NT2/D1 (cell line): ENCODE data around the gene PMAIP1.

ENCODE experiments used
- DNase-seq: peaks from one replicate; pipeline ENCODE4 v3.0.0-alpha.2; 2011; ENCODE audit warnings: low read depth, low spot score
- H3K27me3 ChIP-seq: 2 replicates; pipeline ENCODE4 v1.6.0; 2011; ENCODE audit warnings: mild to moderate bottlenecking; ENCODE audit not compliant: insufficient read length, insufficient read depth
- H3K36me3 ChIP-seq: 2 replicates; pipeline ENCODE4 v1.6.1; 2011; ENCODE audit warnings: mild to moderate bottlenecking, low read length, mixed read lengths; ENCODE audit not compliant: insufficient read depth, insufficient read length
- H3K4me1 ChIP-seq: 2 replicates; pipeline ENCODE4 v1.5.1; 2011; ENCODE audit not compliant: insufficient read depth, insufficient read length
- H3K4me3 ChIP-seq: 2 replicates; pipeline ENCODE4 v1.5.1; 2011; ENCODE audit warnings: low read depth; ENCODE audit not compliant: insufficient read length
- H3K9ac ChIP-seq: 2 replicates; pipeline ENCODE4 v1.6.0; 2011; ENCODE audit warnings: low read depth; ENCODE audit not compliant: insufficient read length
- H3K9me3 ChIP-seq: 2 replicates; pipeline ENCODE4 v1.5.1; 2011; ENCODE audit warnings: mild to moderate bottlenecking, low read length; ENCODE audit not compliant: insufficient read depth
- SUZ12 ChIP-seq: IDR thresholded peaks from 2 replicates; pipeline ENCODE4 v1.6.1; 2011; ENCODE audit not compliant: insufficient read length, insufficient read depth; ENCODE audit errors: extremely low read depth
- YY1 ChIP-seq: IDR thresholded peaks from 2 replicates; pipeline ENCODE4 v1.6.1; 2011; ENCODE audit not compliant: insufficient read length, insufficient read depth
- ZNF274 ChIP-seq: IDR thresholded peaks from 2 replicates; pipeline ENCODE4 v1.6.1; 2011; ENCODE audit warnings: mild to moderate bottlenecking, low read depth, low read length

Gene PMAIP1

DNA sequence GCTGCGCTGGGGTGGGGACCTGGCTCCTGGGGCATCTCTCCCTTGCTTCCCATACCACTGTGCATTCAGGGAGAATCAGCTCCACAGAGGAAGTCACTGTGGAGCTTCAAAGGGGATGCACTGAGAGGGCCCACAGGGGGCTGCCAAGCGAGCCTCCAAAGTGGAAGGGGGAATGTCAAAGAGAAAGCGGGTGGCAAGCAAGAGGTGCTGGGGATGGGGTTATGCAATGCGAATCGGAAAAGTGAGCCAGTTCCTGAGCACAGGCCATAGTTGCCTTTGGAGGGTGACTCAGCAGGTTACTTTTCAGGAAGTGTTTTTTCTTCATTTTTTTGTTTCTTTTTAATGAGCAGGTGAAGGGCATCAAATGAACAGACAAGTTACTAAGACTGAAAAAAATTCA is 17.6 kb downstream of the PMAIP1 start:
- TF ChIP-seq YY1 (no peak), SUZ12 (no peak), ZNF274 (no peak)
- Histone ChIP-seq H3K4me1 (no peaks in the 10 kb centered on the region), H3K4me3 (no peak overlapping the region), H3K9me3 (0 out of 2 replicates have a peak, but pooled peaks cover 6% of the 10 kb centered on the region), H3K9ac (no peak overlapping the region), H3K36me3 (no peaks in the 10 kb centered on the region), H3K27me3 (no peaks in the 10 kb centered on the region)
- no peak for DNase-seq

DNA sequence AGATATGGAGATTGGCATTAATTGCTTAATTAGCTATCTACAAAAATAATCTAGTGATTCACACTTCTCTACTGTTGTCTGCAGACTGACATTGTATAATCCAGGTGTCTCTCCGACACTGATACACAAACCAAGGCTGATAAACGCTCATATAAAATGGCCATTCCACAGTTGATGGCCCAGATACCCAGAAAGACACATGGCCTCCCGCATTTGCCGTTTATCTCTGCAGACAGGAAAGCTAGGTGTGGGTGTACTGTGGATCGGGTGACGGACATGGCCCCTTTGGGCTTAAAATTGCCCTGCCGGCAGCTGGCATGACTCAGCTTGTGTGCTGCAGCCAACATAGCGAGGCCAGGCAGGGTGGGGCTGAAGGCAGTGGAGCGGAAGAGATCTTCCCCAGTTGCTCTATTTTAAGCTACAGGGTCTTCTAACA is 18.5 kb downstream of the PMAIP1 start:
- Histone ChIP-seq H3K9ac (no peak overlapping the region), H3K36me3 (no peaks in the 10 kb centered on the region), H3K9me3 (no peaks in the 10 kb centered on the region), H3K4me1 (no peaks in the 10 kb centered on the region), H3K27me3 (no peaks in the 10 kb centered on the region), H3K4me3 (no peak overlapping the region)
- no peak for TF ChIP-seq ZNF274
- DNase-seq: no peak

DNA sequence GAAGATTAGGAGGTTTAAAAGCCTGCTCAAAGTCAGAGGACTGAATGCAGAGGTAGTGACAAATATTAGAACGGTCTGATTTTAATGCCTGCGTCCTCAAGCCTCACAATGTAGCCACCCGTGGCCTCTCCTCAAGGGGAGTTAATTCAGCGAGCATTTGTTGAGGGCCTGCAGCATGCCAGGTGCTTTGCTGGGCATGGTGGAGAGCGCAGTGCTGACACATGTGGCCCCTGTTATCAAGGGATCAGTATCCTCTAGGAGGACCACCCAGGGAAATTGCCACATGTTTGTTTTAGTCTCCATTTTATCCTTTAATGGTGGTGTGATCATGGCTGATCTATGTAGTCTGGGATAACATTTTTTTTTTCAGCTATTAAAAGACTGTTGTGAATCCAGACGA is 19.2 kb downstream of the PMAIP1 start:
- Histone ChIP-seq H3K4me1 (no peaks in the 10 kb centered on the region), H3K9me3 (no peaks in the 10 kb centered on the region), H3K9ac (no peak overlapping the region), H3K27me3 (no peaks in the 10 kb centered on the region), H3K36me3 (no peaks in the 10 kb centered on the region), H3K4me3 (no peak overlapping the region)
- no peak for DNase-seq
- TF ChIP-seq ZNF274 (no peak), YY1 (no peak), SUZ12 (no peak)

DNA sequence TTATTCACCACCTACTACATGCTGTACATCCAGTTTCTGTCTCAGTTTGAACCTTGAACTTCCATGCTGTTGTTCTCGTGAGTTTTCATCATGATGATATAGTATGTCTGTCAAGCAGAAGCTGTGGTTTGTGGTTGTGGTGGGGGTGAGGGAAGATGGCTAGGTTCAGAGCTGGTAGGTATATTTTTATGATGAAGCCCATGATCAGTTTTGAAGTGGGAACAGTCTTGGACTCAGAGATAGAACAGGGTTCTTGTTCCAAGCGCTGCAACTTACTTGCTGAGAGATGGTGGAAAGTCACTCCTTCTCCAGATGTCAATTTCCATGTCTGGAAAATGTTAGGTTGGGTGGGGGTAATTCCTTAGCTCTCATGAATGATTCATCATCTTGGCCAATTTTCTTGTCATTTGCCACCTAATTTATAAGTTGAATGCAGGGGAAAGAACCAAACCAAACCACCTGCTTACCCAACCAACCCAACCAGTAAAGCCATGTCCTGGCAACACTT is 21.6 kb downstream of the PMAIP1 start:
- Histone ChIP-seq H3K9ac (no peak overlapping the region), H3K9me3 (no peaks in the 10 kb centered on the region), H3K4me3 (no peak overlapping the region), H3K36me3 (no peaks in the 10 kb centered on the region), H3K4me1 (no peaks in the 10 kb centered on the region), H3K27me3 (no peaks in the 10 kb centered on the region)
- TF ChIP-seq ZNF274 (no peak), YY1 (no peak), SUZ12 (no peak)
- DNase-seq: no peak

DNA sequence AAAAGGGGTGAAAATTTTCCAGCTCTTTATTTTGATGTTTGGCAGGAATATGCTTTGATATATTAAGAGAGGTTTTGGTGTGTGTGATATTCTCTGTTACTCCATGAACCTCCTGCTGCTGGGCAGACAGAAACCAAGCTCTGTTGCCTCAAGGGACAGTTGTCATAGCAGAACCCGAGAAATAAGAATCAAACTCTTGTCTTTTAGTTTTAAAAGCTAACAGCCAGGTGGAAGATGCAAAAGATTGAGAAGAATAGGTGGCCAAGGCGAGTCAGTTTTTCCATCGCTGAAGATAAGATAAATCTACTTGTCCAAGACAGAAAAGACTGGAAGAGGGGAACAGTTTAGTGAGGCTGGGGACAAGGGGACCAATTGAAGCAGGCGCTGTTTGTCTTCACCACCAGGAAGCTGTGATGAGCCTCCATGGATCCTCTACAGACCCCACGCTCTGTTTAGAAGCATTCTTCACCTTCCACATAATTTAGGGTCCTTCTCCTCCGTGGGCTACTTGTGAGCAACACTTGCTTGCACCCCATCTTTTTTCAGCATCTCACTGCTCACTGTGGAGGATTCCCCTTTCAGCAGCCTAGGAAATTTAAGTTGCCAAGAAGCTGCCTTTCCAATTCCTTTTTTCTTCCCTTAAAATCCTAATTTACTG is 23.9 kb downstream of the PMAIP1 start:
- Histone ChIP-seq H3K4me3 (no peak overlapping the region), H3K9ac (no peak overlapping the region)
- DNase-seq: no peak

DNA sequence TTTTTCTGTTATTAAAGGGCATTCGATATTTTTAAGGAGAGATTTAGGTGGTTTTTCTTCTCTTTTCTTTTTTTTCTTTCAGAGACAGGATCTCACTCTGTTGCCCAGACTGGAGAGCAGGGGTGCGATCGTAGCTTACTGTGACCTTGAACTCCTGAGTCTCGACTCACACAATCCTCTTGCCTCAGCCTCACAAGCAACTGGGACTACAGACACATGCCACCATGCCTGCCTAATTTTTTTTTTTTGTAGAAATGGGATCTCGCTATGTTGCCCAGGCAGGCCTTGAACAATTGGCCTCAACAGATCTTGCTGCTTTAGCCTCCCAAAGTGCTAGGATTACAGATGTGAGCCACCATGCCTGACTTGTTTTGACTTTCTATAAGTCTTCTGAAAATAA is 26.3 kb downstream of the PMAIP1 start:
- no peaks in the 10 kb centered on the region for H3K9me3 ChIP-seq
- no peak overlapping the region for H3K4me3 ChIP-seq
- no peaks in the 10 kb centered on the region for H3K4me1 ChIP-seq
- DNase-seq: no peak
- no peak overlapping the region for H3K9ac ChIP-seq
- H3K27me3 ChIP-seq: no peaks in the 10 kb centered on the region
- H3K36me3 ChIP-seq: no peaks in the 10 kb centered on the region
- no peak for TF ChIP-seq ZNF274
- TF ChIP-seq SUZ12: no peak
- TF ChIP-seq YY1: no peak

More for the DNA sequence above, 23.9 kb downstream of the PMAIP1 start:
- no peaks in the 10 kb centered on the region for H3K4me1 ChIP-seq
- H3K36me3 ChIP-seq: no peaks in the 10 kb centered on the region
- TF ChIP-seq YY1: no peak
- H3K9me3 ChIP-seq: no peaks in the 10 kb centered on the region
- no peaks in the 10 kb centered on the region for H3K27me3 ChIP-seq

DNA sequence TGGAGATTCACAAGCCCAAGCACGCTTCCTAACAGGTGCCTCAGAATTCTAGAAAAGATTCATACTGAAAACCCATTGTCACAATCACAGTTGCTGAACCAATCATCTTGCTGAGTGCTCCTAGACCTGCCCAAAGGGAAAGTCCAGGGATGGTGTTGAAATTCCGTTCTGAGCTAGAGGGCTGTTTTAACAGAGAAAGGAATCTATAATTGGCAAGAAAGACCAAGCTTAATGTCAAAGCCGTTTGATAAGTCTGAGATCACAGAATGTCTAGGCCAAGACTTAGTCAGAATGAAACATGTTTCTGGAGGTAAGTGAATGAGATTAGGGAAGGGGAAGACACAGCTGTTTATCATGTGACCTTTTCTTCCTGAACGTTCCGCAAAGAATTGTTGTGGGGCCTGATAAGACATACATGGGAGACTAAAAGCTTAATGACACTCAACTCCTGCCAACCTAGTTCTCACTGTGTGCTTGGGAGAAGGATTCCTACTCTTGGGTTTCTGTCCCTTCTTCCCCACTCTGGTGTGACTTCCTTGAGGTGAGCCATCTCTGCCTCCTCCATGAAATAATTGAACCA is 27.5 kb downstream of the PMAIP1 start:
- no peak overlapping the region for H3K4me3 ChIP-seq
- no peaks in the 10 kb centered on the region for H3K27me3 ChIP-seq
- no peaks in the 10 kb centered on the region for H3K36me3 ChIP-seq
- no peak for TF ChIP-seq SUZ12
- TF ChIP-seq ZNF274: no peak
- no peak for TF ChIP-seq YY1
- H3K9me3 ChIP-seq: no peaks in the 10 kb centered on the region
- DNase-seq: no peak
- no peaks in the 10 kb centered on the region for H3K4me1 ChIP-seq
- no peak overlapping the region for H3K9ac ChIP-seq

DNA sequence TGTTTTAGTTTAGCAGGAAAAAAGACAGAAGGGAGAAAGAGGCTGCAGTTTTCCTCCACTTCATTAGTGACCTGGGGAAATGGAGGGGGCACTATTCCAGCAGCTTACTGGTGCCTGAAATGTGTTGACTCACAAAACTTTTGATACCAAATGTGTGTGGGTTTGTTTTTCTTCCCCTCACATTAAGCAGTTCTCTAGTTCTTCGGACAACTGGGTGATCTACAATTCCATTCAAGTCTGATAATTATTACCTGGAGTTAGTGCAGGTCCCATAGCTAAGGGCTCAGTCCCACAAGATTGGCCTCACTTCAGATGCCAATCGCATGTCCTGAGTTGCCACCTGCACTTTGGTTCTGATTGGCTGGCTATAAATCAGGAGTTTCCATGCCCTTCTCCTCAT is 28.4 kb downstream of the PMAIP1 start:
- TF ChIP-seq SUZ12: no peak
- TF ChIP-seq ZNF274: no peak
- TF ChIP-seq YY1: no peak
- no peaks in the 10 kb centered on the region for H3K9me3 ChIP-seq

More for the DNA sequence above, 28.4 kb downstream of the PMAIP1 start:
- no peak overlapping the region for H3K9ac ChIP-seq
- no peaks in the 10 kb centered on the region for H3K36me3 ChIP-seq
- H3K4me1 ChIP-seq: no peaks in the 10 kb centered on the region
- H3K27me3 ChIP-seq: no peaks in the 10 kb centered on the region
- no peak overlapping the region for H3K4me3 ChIP-seq
- DNase-seq: no peak
